ENCODE measurements around the gene MCC. TPM values are rescaled to one million over a fixed set of nuclear protein-coding genes. Genes with fewer than 3 reads are reported as not detected.

The MCC gene
- total and polyA plus RNA-seq, 2 donors from 2014 or later: 2.4 to 20.6 TPM

GRCh38 chr5:113394658-113395057 is 93.6 kb downstream of the MCC start:
- Histone ChIP-seq H3K27me3 (ENCODE audit: control insufficient read depth, insufficient read depth, low read length) (no peaks in the 10 kb centered on the region), H3K4me3 (ENCODE audit: low read length in 3 of 3) (no peak overlapping the region), H3K9ac (ENCODE audit: low read length in 3 of 3) (no peak overlapping the region), H3K4me1 (ENCODE audit: control insufficient read depth in 2 of 3, insufficient read depth in 2 of 3, low read depth in 1 of 3, low read length in 3 of 3) (no peaks in the 10 kb centered on the region), H3K27ac (ENCODE audit: low read depth in 2 of 2, low read length in 2 of 2) (no peak overlapping the region), H3K36me3 (ENCODE audit: control insufficient read depth in 2 of 3, insufficient read depth in 3 of 3, low read length in 3 of 3) (no peaks in the 10 kb centered on the region), H3K9me3 (ENCODE audit: control insufficient read depth in 2 of 3, insufficient read depth in 1 of 3, low read length in 3 of 3) (no peaks in the 10 kb centered on the region)
- intact Hi-C loops (cut with DNase I): no loop called here
- TF ChIP-seq CTCF (IDR thresholded peaks at IDR 0.05; ENCODE audit: borderline replicate concordance, extremely low read depth, insufficient read depth): no peak
- DNase-seq: peak in 1 of 5 donors; percentile 17
- FAIRE-seq: no peak

GRCh38 chr5:113390224-113390623 is 98.0 kb downstream of the MCC start:
- H3K9me3 ChIP-seq (ENCODE audit: control insufficient read depth in 2 of 3, insufficient read depth in 1 of 3, low read length in 3 of 3): no peaks in the 10 kb centered on the region
- no peaks in the 10 kb centered on the region for H3K27me3 ChIP-seq (ENCODE audit: control insufficient read depth, insufficient read depth, low read length)
- DNase-seq (no peak), FAIRE-seq (no peak)
- no peak for TF ChIP-seq CTCF (IDR thresholded peaks at IDR 0.05; ENCODE audit: borderline replicate concordance, extremely low read depth, insufficient read depth)
- no peaks in the 10 kb centered on the region for H3K4me1 ChIP-seq (ENCODE audit: control insufficient read depth in 2 of 3, insufficient read depth in 2 of 3, low read depth in 1 of 3, low read length in 3 of 3)
- H3K4me3 ChIP-seq (ENCODE audit: low read length in 3 of 3): no peak overlapping the region
- no peak overlapping the region for H3K27ac ChIP-seq (ENCODE audit: low read depth in 2 of 2, low read length in 2 of 2)
- no peak overlapping the region for H3K9ac ChIP-seq (ENCODE audit: low read length in 3 of 3)
- H3K36me3 ChIP-seq (ENCODE audit: control insufficient read depth in 2 of 3, insufficient read depth in 3 of 3, low read length in 3 of 3): no peaks in the 10 kb centered on the region
- intact Hi-C loops (cut with DNase I): no loop called here

GRCh38 chr5:113389116-113389515 is 99.1 kb downstream of the MCC start:
- H3K27ac ChIP-seq (ENCODE audit: low read depth in 2 of 2, low read length in 2 of 2): no peak overlapping the region
- no peak overlapping the region for H3K9ac ChIP-seq (ENCODE audit: low read length in 3 of 3)
- intact Hi-C loops (cut with DNase I): no loop called here
- H3K4me3 ChIP-seq (ENCODE audit: low read length in 3 of 3): no peak overlapping the region
- H3K36me3 ChIP-seq (ENCODE audit: control insufficient read depth in 2 of 3, insufficient read depth in 3 of 3, low read length in 3 of 3): no peaks in the 10 kb centered on the region
- DNase-seq (no peak), FAIRE-seq (no peak)
- H3K27me3 ChIP-seq (ENCODE audit: control insufficient read depth, insufficient read depth, low read length): no peaks in the 10 kb centered on the region
- H3K9me3 ChIP-seq (ENCODE audit: control insufficient read depth in 2 of 3, insufficient read depth in 1 of 3, low read length in 3 of 3): no peaks in the 10 kb centered on the region
- H3K4me1 ChIP-seq (ENCODE audit: control insufficient read depth in 2 of 3, insufficient read depth in 2 of 3, low read depth in 1 of 3, low read length in 3 of 3): no peaks in the 10 kb centered on the region
- TF ChIP-seq CTCF (IDR thresholded peaks at IDR 0.05; ENCODE audit: borderline replicate concordance, extremely low read depth, insufficient read depth): no peak

- FAIRE-seq (no peak), DNase-seq (no peak)
- H3K27me3 ChIP-seq (ENCODE audit: control insufficient read depth, insufficient read depth, low read length): no peaks in the 10 kb centered on the region
- no peak for TF ChIP-seq CTCF (IDR thresholded peaks at IDR 0.05; ENCODE audit: borderline replicate concordance, extremely low read depth, insufficient read depth)
- H3K4me3 ChIP-seq (ENCODE audit: low read length in 3 of 3): no peak overlapping the region
- H3K4me1 ChIP-seq (ENCODE audit: control insufficient read depth in 2 of 3, insufficient read depth in 2 of 3, low read depth in 1 of 3, low read length in 3 of 3): no peaks in the 10 kb centered on the region
- no peak overlapping the region for H3K27ac ChIP-seq (ENCODE audit: low read depth in 2 of 2, low read length in 2 of 2)
- no peaks in the 10 kb centered on the region for H3K9me3 ChIP-seq (ENCODE audit: control insufficient read depth in 2 of 3, insufficient read depth in 1 of 3, low read length in 3 of 3)
- H3K9ac ChIP-seq (ENCODE audit: low read length in 3 of 3): no peak overlapping the region
- intact Hi-C loops (cut with DNase I): no loop called here
- no peaks in the 10 kb centered on the region for H3K36me3 ChIP-seq (ENCODE audit: control insufficient read depth in 2 of 3, insufficient read depth in 3 of 3, low read length in 3 of 3)
These were observed 100.4 kb downstream of the MCC start for GRCh38 chr5:113387844-113388243.

Data from kidney (tissue), 14 donors.